Sigmoid colon (tissue), 7 donors: Measurements from ENCODE around the gene CCDC102B. TPM values are rescaled to one million over a fixed set of nuclear protein-coding genes. Genes with fewer than 3 reads are reported as not detected.

Experiments used
- DNase-seq: peaks from one replicate; pipeline ENCODE4 v3.0.0-alpha.2; 2019
- H3K27ac ChIP-seq, 4 donors: fragments of 200-600 bp; sonication (generic); one replicate each; pipeline ENCODE4 v1.5.1; 2016 to 2019; ENCODE audit warnings: mild to moderate bottlenecking in 1 of 4
- H3K27me3 ChIP-seq, 3 donors: fragments of 200-600 bp; sonication (generic); one replicate each; pipeline ENCODE4 v1.5.1; 2019; ENCODE audit warnings: mild to moderate bottlenecking in 1 of 3
- H3K36me3 ChIP-seq, 4 donors: fragments of 200-600 bp; sonication (generic); one replicate each; pipeline ENCODE4 v1.5.1; 2016 to 2019
- H3K4me1 ChIP-seq, 4 donors: fragments of 200-600 bp; sonication (generic); one replicate each; pipeline ENCODE4 v1.5.1; 2017 to 2019
- H3K4me3 ChIP-seq, 4 donors: fragments of 200-600 bp; sonication (generic); one replicate each; pipeline ENCODE4 v1.5.1; 2017 to 2019; ENCODE audit warnings: mild to moderate bottlenecking in 2 of 4, moderate library complexity in 1 of 4
- H3K9me3 ChIP-seq, 4 donors: fragments of 200-600 bp in 3 of 4; sonication (generic) in 3 of 4; one replicate each; pipeline versions ENCODE4 v1.5.1 to v1.6.1; 2013 to 2019
- EP300 ChIP-seq, 4 donors: sonication (generic); formaldehyde crosslinking; IDR thresholded peaks; one replicate each; pipeline ENCODE4 v1.6.1; 2017; ENCODE audit warnings: antibody characterized with exemption in 4 of 4
- POLR2A ChIP-seq, 2 donors: fragments of 450-650 bp; IDR thresholded peaks; one replicate each; pipeline ENCODE4 v1.6.1; 2016; ENCODE audit warnings: antibody characterized with exemption in 2 of 2, mild to moderate bottlenecking in 2 of 2, moderate library complexity in 2 of 2
- POLR2AphosphoS5 ChIP-seq, 4 donors: sonication (generic); formaldehyde crosslinking; IDR thresholded peaks; one replicate each; pipeline ENCODE4 v1.6.1; 2017; ENCODE audit warnings: antibody characterized with exemption in 4 of 4
- WGBS, 2 donors: extraction: QIAGEN DNeasy Blood & Tissue Kit; methylation state at CpG; one replicate each; pipeline ENCODE4 v1.1.7; 2013; 5-methylcytosine and 5-hydroxymethylcytosine counted together
- intact Hi-C: fragments of 100-400 bp; cut with DNase I; formaldehyde crosslinking; loops from one replicate; pipeline ENCODE4 v1.15.1; 2023
- polyA plus RNA-seq, 3 donors: library from polyadenylated mRNA; stranded (reverse); fragments of 200-250 nt; gene quantifications; one replicate each; pipeline ENCODE4 v1.2.3, GENCODE V29; 2013
- total RNA-seq, 4 donors: library from RNA; depleted of rRNA; stranded (reverse); fragments of >200 nt; gene quantifications; one replicate each; pipeline ENCODE4 v1.1.0, GENCODE V29; 2016
- TF ChIP-seq, protein P1 (sequence below), 4 experiments: fragments of 450-650 bp in 3 of 4; fragments of 200-600 bp in 1 of 4; IDR thresholded peaks; one replicate each; pipeline ENCODE4 v1.5.1; 2016 to 2019; ENCODE audit warnings: antibody characterized with exemption in 4 of 4, mild to moderate bottlenecking in 3 of 4, moderate library complexity in 2 of 4
- donor health status: healthy with polysubstance abuse.
- donor health status: Bipolar disorder and iron deficiency.
- donor health status: healthy.

CCDC102B gene
- total and polyA plus RNA-seq, 7 donors, result 1.8 to 16.3 (median 6.7) TPM

DNA sequence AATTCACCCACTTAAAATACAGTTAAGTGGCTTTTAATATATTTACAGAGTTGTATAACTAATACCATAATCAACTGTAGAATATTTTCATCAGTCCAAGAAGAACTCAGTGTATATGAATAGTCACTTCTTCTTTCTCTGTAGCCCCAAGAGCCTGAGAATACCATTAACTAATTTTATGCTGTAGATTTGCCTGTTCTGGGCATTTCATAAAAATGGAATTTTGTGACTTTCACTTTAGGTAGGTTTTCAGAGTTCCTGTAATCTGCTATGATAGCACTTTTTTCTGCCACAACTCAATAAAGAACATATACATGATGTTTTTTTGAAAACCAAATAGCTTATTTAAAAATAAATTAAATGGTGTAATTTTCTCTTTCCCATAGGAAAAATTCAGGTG is 57.6 kb downstream of the CCDC102B start:
- no peak for DNase-seq
- intact Hi-C loops, result no loop called here
- no peaks in the 10 kb centered on the region for H3K9me3 ChIP-seq
- no peaks in the 10 kb centered on the region for H3K27me3 ChIP-seq
- no peak overlapping the region for H3K4me3 ChIP-seq
- no peak overlapping the region for H3K27ac ChIP-seq
- TF ChIP-seq POLR2A (IDR thresholded peaks at IDR 0.05), result no peak
- no peak for TF ChIP-seq EP300 (IDR thresholded peaks at IDR 0.05)
- no peak for TF ChIP-seq POLR2AphosphoS5 (IDR thresholded peaks at IDR 0.05)
- TF ChIP-seq, protein P1, sequence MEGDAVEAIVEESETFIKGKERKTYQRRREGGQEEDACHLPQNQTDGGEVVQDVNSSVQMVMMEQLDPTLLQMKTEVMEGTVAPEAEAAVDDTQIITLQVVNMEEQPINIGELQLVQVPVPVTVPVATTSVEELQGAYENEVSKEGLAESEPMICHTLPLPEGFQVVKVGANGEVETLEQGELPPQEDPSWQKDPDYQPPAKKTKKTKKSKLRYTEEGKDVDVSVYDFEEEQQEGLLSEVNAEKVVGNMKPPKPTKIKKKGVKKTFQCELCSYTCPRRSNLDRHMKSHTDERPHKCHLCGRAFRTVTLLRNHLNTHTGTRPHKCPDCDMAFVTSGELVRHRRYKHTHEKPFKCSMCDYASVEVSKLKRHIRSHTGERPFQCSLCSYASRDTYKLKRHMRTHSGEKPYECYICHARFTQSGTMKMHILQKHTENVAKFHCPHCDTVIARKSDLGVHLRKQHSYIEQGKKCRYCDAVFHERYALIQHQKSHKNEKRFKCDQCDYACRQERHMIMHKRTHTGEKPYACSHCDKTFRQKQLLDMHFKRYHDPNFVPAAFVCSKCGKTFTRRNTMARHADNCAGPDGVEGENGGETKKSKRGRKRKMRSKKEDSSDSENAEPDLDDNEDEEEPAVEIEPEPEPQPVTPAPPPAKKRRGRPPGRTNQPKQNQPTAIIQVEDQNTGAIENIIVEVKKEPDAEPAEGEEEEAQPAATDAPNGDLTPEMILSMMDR (IDR thresholded peaks at IDR 0.05), result no peak
- no peaks in the 10 kb centered on the region for H3K36me3 ChIP-seq
- H3K4me1 ChIP-seq, result no peaks in the 10 kb centered on the region

DNA sequence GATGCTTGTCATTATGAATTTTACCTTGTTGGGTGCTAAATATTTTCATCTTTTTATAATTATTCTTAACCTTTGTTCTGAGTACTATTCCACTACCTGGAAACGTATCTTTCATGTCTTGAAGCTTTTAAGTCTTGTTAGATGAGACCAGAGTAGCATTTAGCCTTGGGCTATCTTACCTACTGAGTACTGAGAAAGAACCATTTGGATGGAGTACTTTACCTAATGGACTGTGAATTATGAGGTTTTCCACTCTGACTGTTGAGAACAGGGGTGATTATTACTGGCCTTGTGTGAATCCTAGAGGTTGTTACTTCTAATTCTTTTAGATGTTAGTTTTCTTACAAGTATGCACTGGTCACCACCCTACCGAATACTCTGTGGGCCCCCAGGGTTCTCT is 63.5 kb downstream of the CCDC102B start:
- intact Hi-C loops, result no loop called here

DNA sequence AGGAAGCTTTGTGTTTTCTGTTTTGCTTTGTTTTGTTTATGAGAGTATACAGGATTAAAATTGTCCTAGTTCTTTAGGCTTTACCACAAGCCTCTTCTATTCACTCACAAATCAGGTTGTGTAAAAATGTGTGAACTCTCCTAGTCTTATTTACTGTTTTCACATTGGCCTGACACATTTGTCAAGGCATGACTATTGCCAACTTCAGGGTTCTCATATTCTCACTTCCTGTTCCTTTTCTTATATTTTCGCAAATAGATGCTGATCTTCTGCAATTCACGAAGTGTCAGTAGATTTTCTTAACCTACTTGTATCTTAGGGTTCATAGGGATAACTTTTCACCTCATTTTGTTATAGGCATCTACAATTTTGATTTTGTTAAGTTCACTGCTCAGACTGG is 67.1 kb downstream of the CCDC102B start:
- no peaks in the 10 kb centered on the region for H3K36me3 ChIP-seq
- H3K4me1 ChIP-seq, result peaks cover 0 to 4% (median 0%) of the 10 kb centered on the region in 4 donors
- no peak for DNase-seq
- 76 to 87% methylated on average over 2 of the region's 2 CpGs for whole genome bisulfite sequencing, 2 donors
- H3K4me3 ChIP-seq, result no peak overlapping the region
- intact Hi-C loops, result no loop called here
- H3K27me3 ChIP-seq, result no peaks in the 10 kb centered on the region
- H3K27ac ChIP-seq, result no peak overlapping the region
- no peaks in the 10 kb centered on the region for H3K9me3 ChIP-seq
- TF ChIP-seq POLR2A (IDR thresholded peaks at IDR 0.05) (no peak), POLR2AphosphoS5 (IDR thresholded peaks at IDR 0.05) (no peak), EP300 (IDR thresholded peaks at IDR 0.05) (no peak)
- TF ChIP-seq, protein P1 (IDR thresholded peaks at IDR 0.05), result no peak

More for the DNA sequence above, 63.5 kb downstream of the CCDC102B start:
- DNase-seq, result no peak
- Histone ChIP-seq H3K4me3 (no peak overlapping the region), H3K36me3 (no peaks in the 10 kb centered on the region), H3K27me3 (no peaks in the 10 kb centered on the region), H3K9me3 (no peaks in the 10 kb centered on the region), H3K27ac (no peak overlapping the region), H3K4me1 (peaks cover 0 to 4% (median 0%) of the 10 kb centered on the region in 4 donors)
- 69 to 86% methylated on average over 2 of the region's 2 CpGs for WGBS, 2 donors
- TF ChIP-seq POLR2AphosphoS5 (IDR thresholded peaks at IDR 0.05) (no peak), POLR2A (IDR thresholded peaks at IDR 0.05) (no peak), EP300 (IDR thresholded peaks at IDR 0.05) (no peak)
- TF ChIP-seq, protein P1 (IDR thresholded peaks at IDR 0.05), result no peak

DNA sequence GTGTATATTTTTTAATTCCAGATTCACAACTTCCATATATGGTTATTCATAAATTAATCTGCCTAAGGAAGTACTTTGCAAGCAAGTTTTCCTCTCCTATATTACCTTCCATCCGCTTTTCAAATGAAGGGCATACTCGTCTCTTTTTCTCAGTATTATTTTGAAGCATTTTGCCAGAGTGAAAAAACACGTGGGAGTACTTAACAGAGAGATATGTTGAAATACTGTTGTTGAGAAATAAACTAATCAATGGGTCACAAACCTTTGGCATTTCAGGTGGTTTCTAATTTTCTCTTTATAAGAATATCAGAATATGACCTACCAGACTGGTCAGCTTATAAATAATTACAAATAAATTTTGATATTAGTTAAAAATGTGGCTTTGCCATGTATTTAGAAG is 67.6 kb downstream of the CCDC102B start:
- Histone ChIP-seq H3K36me3 (no peaks in the 10 kb centered on the region), H3K9me3 (no peaks in the 10 kb centered on the region), H3K4me3 (no peak overlapping the region), H3K27ac (no peak overlapping the region), H3K4me1 (peaks cover 0 to 4% (median 0%) of the 10 kb centered on the region in 4 donors), H3K27me3 (no peaks in the 10 kb centered on the region)
- TF ChIP-seq POLR2A (IDR thresholded peaks at IDR 0.05) (no peak), POLR2AphosphoS5 (IDR thresholded peaks at IDR 0.05) (no peak)
- 70 to 81% methylated on average over 3 of the region's 3 CpGs for WGBS, 2 donors
- no peak for DNase-seq
- intact Hi-C loops, result no loop called here

DNA sequence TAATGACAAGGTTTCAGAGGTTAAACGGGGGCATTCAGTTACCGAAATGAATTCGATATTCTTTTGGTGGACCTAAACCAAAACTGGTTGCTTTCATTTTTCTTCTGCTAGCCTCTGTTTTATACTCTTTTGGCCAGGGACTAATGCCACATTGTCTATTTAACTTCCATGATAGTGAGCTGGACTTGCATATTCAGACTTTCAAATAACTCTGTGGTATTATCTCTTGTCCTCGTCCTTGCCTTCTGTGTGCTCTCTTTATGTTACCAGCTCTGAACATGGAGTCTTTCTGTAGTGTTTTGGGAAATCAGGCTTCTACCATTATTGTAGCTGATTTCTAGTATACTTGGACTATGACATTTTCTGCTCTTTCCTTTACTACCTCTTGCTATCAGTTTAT is 75.1 kb downstream of the CCDC102B start:
- Histone ChIP-seq H3K27ac (no peak overlapping the region), H3K36me3 (no peaks in the 10 kb centered on the region), H3K4me1 (no peaks in the 10 kb centered on the region), H3K9me3 (no peaks in the 10 kb centered on the region), H3K27me3 (no peaks in the 10 kb centered on the region), H3K4me3 (no peak overlapping the region)
- 85 to 87% methylated on average over 4 of the region's 4 CpGs for WGBS, 2 donors
- no peak for DNase-seq
- intact Hi-C loops, result no loop called here
- TF ChIP-seq, protein P1 (IDR thresholded peaks at IDR 0.05), result no peak
- TF ChIP-seq POLR2A (IDR thresholded peaks at IDR 0.05) (no peak), POLR2AphosphoS5 (IDR thresholded peaks at IDR 0.05) (no peak), EP300 (IDR thresholded peaks at IDR 0.05) (no peak)
